CD4-positive, alpha-beta T cell (primary cell): ENCODE data around the gene BOLL. TPM values are rescaled to one million over a fixed set of nuclear protein-coding genes. Genes with fewer than 3 reads are reported as not detected.
"Not testable (repeated sequence)": the region's sequence is repeated elsewhere in the genome, so short reads cannot be mapped to it uniquely, and the experiment has no call there.

Source experiments
- ATAC-seq: fragments of 200-7000 bp; cut with Tn5 transposase; one replicate; pipeline ENCODE4 v1.10.0; 2022; ENCODE audit warnings: mild to moderate bottlenecking; ENCODE audit not compliant: poor library complexity
- CTCF ChIA-PET: fragments of 350-600 bp; sonication (Branson Sonifier 250); formaldehyde crosslinking; loops from one replicate; lab custom pipeline; 2021; ENCODE audit warnings: antibody characterized with exemption, inconsistent platforms; lab: Charles Lee
- POLR2A ChIA-PET: fragments of 350-600 bp; sonication (Branson Sonifier 250); formaldehyde crosslinking; loops from one replicate; lab custom pipeline; 2021; ENCODE audit warnings: antibody characterized with exemption, inconsistent platforms; lab: Charles Lee
- DNase-seq, 14 experiments: peaks; one replicate each; pipeline ENCODE4 v3.0.0-alpha.2; 2013 to 2020; ENCODE audit warnings: mixed read lengths in 2 of 14
- H3K27ac ChIP-seq, 2 donors: one replicate each; pipeline versions ENCODE4 v1.5.1 to v1.7.0; 2013; ENCODE audit warnings: low read length in 2 of 2, low read depth in 1 of 2, mild to moderate bottlenecking in 1 of 2
- H3K27me3 ChIP-seq, 2 experiments: 1 replicate in 1 of 2; 2 replicates in 1 of 2; pipeline versions ENCODE4 v1.6.1 to v1.7.0; 2013; ENCODE audit warnings: low read length in 2 of 2, control low read depth in 1 of 2, mild to moderate bottlenecking in 1 of 2, moderate library complexity in 1 of 2; ENCODE audit not compliant: insufficient read depth in 2 of 2, control insufficient read depth in 1 of 2
- H3K36me3 ChIP-seq: one replicate; pipeline ENCODE4 v1.6.1; 2013; ENCODE audit warnings: low read length, control low read depth; ENCODE audit not compliant: insufficient read depth
- H3K4me1 ChIP-seq: one replicate; pipeline ENCODE4 v1.6.1; 2013; ENCODE audit warnings: low read length, control low read depth; ENCODE audit not compliant: insufficient read depth
- H3K4me3 ChIP-seq: one replicate; pipeline ENCODE4 v1.5.1; 2013; ENCODE audit warnings: mild to moderate bottlenecking, low read length, moderate library complexity
- H3K9me3 ChIP-seq, 2 experiments: 1 replicate in 1 of 2; 2 replicates in 1 of 2; pipeline versions ENCODE4 v1.6.1 to v1.7.0; 2013; ENCODE audit warnings: low read length in 2 of 2, mild to moderate bottlenecking in 2 of 2, control low read depth in 1 of 2, moderate library complexity in 1 of 2; ENCODE audit not compliant: control insufficient read depth in 1 of 2, insufficient read depth in 1 of 2
- H3K27ac Mint-ChIP-seq: one replicate; pipeline ENCODE4 v1.8.0; 2020; ENCODE audit warnings: mixed read lengths
- H3K27me3 Mint-ChIP-seq: one replicate; pipeline ENCODE4 v1.8.0; 2021; ENCODE audit warnings: mixed read lengths
- H3K36me3 Mint-ChIP-seq: one replicate; pipeline ENCODE4 v1.8.0; 2021; ENCODE audit warnings: low read depth, mixed read lengths
- H3K4me1 Mint-ChIP-seq: one replicate; pipeline ENCODE4 v1.8.0; 2021; ENCODE audit warnings: low read depth, mixed read lengths
- H3K4me3 Mint-ChIP-seq: one replicate; pipeline ENCODE4 v1.8.0; 2020; ENCODE audit warnings: mild to moderate bottlenecking, mixed read lengths
- H3K9me3 Mint-ChIP-seq: one replicate; pipeline ENCODE4 v1.8.0; 2020; ENCODE audit warnings: mixed read lengths
- intact Hi-C, 2 experiments: fragments of 100-400 bp; cut with DNase I in 1 of 2; cut with micrococcal nuclease in 1 of 2; formaldehyde crosslinking; loops; one replicate each; pipeline versions ENCODE4 v1.15.1 to v1.9.0; 2023 to 2025; cut with DNase I, micrococcal nuclease
- total RNA-seq, 174 experiments: library from RNA in 2 of 174; stranded (reverse) in 2 of 174; gene quantifications; one replicate each; pipeline ENCODE4 v1.2.3 and lab custom pipeline; 2021 to 2026
- TF ChIP-seq, protein P1 (sequence below): fragments of 200-600 bp; IDR thresholded peaks from one replicate; pipeline ENCODE4 v1.8.0; 2022; ENCODE audit warnings: antibody characterized with exemption, mild to moderate bottlenecking

The BOLL gene
- total RNA-seq, 2 experiments from 2014 or later, result not detected

DNA sequence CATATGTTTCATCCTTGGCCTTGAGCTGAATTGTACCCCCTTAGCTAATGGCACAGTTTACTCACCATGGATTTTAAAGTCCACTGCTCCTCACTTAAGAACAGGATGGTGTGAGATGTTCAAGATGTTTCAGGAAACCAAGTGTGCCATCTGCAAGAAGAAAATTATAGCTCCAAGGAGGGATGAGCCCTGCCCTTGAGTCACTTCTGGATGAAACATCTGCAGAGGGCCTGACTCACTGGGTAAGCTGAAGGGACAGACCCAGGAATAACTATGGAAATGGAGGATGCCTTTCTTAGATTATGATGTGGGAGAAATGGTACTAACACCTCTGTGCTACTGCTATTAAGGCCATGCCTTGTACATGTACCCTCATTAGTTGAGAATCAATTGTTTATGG lies 73.5 kb downstream of the BOLL start:
- ATAC-seq (no peak), DNase-seq (no peak)
- Histone ChIP-seq H3K27ac (no peak overlapping the region), H3K9me3 (no peaks in the 10 kb centered on the region), H3K36me3 (peaks cover 14% of the 10 kb centered on the region), H3K27me3 (no peaks in the 10 kb centered on the region), H3K4me3 (no peak overlapping the region), H3K4me1 (peaks cover 17% of the 10 kb centered on the region)
- H3K4me1 Mint-ChIP-seq, result peaks cover 48% of the 10 kb centered on the region
- ChIA-PET CTCF (interaction anchor here (0.9 kb wide), 1 partner anchor 101 kb away, joined by 3 read pairs; no protein-coding TSS in a partner anchor), POLR2A (no interaction called here)
- H3K27me3 Mint-ChIP-seq, result no peaks in the 10 kb centered on the region
- no peaks in the 10 kb centered on the region for H3K9me3 Mint-ChIP-seq
- intact Hi-C loops, result no loop called here
- H3K4me3 Mint-ChIP-seq, result no peak overlapping the region
- no peak overlapping the region for H3K27ac Mint-ChIP-seq
- TF ChIP-seq, protein P1, sequence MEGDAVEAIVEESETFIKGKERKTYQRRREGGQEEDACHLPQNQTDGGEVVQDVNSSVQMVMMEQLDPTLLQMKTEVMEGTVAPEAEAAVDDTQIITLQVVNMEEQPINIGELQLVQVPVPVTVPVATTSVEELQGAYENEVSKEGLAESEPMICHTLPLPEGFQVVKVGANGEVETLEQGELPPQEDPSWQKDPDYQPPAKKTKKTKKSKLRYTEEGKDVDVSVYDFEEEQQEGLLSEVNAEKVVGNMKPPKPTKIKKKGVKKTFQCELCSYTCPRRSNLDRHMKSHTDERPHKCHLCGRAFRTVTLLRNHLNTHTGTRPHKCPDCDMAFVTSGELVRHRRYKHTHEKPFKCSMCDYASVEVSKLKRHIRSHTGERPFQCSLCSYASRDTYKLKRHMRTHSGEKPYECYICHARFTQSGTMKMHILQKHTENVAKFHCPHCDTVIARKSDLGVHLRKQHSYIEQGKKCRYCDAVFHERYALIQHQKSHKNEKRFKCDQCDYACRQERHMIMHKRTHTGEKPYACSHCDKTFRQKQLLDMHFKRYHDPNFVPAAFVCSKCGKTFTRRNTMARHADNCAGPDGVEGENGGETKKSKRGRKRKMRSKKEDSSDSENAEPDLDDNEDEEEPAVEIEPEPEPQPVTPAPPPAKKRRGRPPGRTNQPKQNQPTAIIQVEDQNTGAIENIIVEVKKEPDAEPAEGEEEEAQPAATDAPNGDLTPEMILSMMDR, result no peak
- H3K36me3 Mint-ChIP-seq, result peaks cover 38% of the 10 kb centered on the region

DNA sequence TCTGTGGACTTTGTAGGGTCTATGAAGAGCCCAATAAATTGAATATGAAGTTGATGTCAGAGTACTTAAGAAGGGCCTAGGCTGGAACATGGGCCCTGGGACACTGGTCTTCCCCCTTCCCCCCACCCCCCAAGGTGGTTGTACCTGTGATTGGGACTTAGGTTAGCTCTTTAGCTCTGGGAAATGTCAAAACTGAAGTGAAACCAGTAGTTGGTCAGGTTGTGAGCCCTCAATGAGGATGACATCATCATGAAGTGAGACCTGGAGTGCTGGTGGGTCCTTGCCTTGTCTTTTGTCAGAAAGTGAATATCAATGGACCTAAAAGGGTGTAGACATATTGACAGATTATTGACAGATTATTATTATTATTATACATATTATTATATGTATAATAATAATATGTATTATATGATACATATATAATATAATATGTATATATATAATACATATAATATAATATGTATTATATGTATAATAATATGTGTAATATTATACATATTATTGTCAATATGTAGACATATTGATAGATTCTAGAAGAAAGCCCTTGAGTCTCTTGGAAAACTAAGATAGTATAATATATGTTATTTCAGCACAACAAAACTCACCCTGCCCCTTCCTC lies 74.6 kb downstream of the BOLL start:
- intact Hi-C loops, result no loop called here
- TF ChIP-seq, protein P1, result no peak
- H3K9me3 Mint-ChIP-seq, result no peaks in the 10 kb centered on the region
- H3K27me3 Mint-ChIP-seq, result no peaks in the 10 kb centered on the region
- peaks cover 36% of the 10 kb centered on the region for H3K36me3 Mint-ChIP-seq
- Histone ChIP-seq H3K4me1 (peaks cover 27% of the 10 kb centered on the region), H3K9me3 (no peaks in the 10 kb centered on the region), H3K4me3 (no peak overlapping the region), H3K27me3 (no peaks in the 10 kb centered on the region), H3K27ac (no peak overlapping the region), H3K36me3 (peaks cover 14% of the 10 kb centered on the region)
- no peak overlapping the region for H3K27ac Mint-ChIP-seq
- ChIA-PET POLR2A (no interaction called here), CTCF (no interaction called here)
- H3K4me3 Mint-ChIP-seq, result no peak overlapping the region
- peaks cover 55% of the 10 kb centered on the region for H3K4me1 Mint-ChIP-seq
- no peak for ATAC-seq
- no peak for DNase-seq

DNA sequence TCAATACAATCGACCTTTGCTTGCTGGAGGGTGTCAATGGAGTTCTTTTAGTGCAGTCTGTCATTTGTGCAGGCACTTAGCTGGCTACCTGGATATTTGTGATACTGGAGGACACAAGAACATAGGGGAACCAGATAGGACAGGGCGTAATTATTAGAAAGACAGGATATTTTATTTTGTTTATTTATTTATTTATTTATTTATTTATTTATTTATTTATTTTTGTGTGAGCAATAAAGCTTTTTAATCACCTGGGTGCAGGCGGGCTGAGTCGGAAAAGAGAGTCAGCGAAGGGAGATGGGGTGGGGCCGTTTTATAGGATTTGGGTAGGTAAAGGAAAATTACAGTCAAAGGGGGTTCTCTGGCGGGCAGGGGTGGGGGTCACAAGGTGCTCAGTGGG lies 76.0 kb downstream of the BOLL start:
- CTCF ChIA-PET, ATAC-seq, H3K9me3 Mint-ChIP-seq, POLR2A ChIA-PET, H3K27ac Mint-ChIP-seq, H3K9me3 ChIP-seq, H3K27ac ChIP-seq, DNase-seq, H3K4me3 Mint-ChIP-seq, H3K4me3 ChIP-seq, H3K27me3 Mint-ChIP-seq, H3K27me3 ChIP-seq: not testable (repeated sequence)
- peaks cover 34% of the 10 kb centered on the region for H3K36me3 Mint-ChIP-seq
- Histone ChIP-seq H3K4me1 (peaks cover 35% of the 10 kb centered on the region), H3K36me3 (peaks cover 14% of the 10 kb centered on the region)
- intact Hi-C loops, result loop anchor here in 1 of 2 experiments (2.0 to 10.0 kb wide), 10 partner anchors 68 to 1756 kb away; partner anchors contain the start of genes C2orf66, CCDC150, HSPD1 and MOB4
- peaks cover 61% of the 10 kb centered on the region for H3K4me1 Mint-ChIP-seq
